ENCODE results near the gene ARHGAP30. TPM values are rescaled to one million over a fixed set of nuclear protein-coding genes. Genes with fewer than 3 reads are reported as not detected.
A peak's percentile ranks its signal among the peaks of the same experiment; 100 is the strongest.

Gene ARHGAP30
- total and polyA plus RNA-seq, 4 donors: 10.5 to 66.3 (median 33.8) TPM

- H3K9ac ChIP-seq (ENCODE audit: insufficient read depth in 1 of 2, low read length in 2 of 2): peak overlapping the region in 1 of 2 donors; percentile 68
- peak; percentile 86 to 94 (median 92) for DNase-seq
- peak overlapping the region; percentile 65 to 91 for H3K27ac ChIP-seq (ENCODE audit: low read depth in 1 of 2, low read length in 1 of 2)
- no peaks in the 10 kb centered on the region for H3K9me3 ChIP-seq (ENCODE audit: control insufficient read depth in 4 of 4, insufficient read depth in 3 of 4, low read length in 3 of 4)
- WGBS, 2 donors: 3 to 9% methylated on average over 15 of the region's 15 CpGs
- H3K27me3 ChIP-seq (ENCODE audit: control insufficient read depth in 3 of 3, insufficient read depth in 3 of 3, low read length in 2 of 3): no peaks in the 10 kb centered on the region
- no peak overlapping the region for H3K4me3 ChIP-seq
- no peaks in the 10 kb centered on the region for H3K36me3 ChIP-seq (ENCODE audit: control insufficient read depth in 4 of 4, insufficient read depth in 4 of 4, low read length in 4 of 4)
- H3K4me1 ChIP-seq (ENCODE audit: control insufficient read depth in 5 of 5, insufficient read depth in 5 of 5, low read length in 5 of 5): peaks cover 4 to 24% (median 12%) of the 10 kb centered on the region in 5 donors
- ATAC-seq (ENCODE audit: insufficient read depth, low FRiP score): peak; percentile 77
- TF ChIP-seq CTCF (IDR thresholded peaks at IDR 0.05; ENCODE audit: control extremely low read depth, extremely low read depth): no peak
Measured at GRCh38 chr1:161013488-161014230, 56.0 kb downstream of the ARHGAP30 start.

GRCh38 chr1:161013131-161013487 is 56.6 kb downstream of the ARHGAP30 start:
- Histone ChIP-seq H3K27me3 (ENCODE audit: control insufficient read depth in 3 of 3, insufficient read depth in 3 of 3, low read length in 2 of 3) (no peaks in the 10 kb centered on the region), H3K9ac (ENCODE audit: insufficient read depth in 1 of 2, low read length in 2 of 2) (no peak overlapping the region), H3K36me3 (ENCODE audit: control insufficient read depth in 4 of 4, insufficient read depth in 4 of 4, low read length in 4 of 4) (no peaks in the 10 kb centered on the region), H3K4me3 (no peak overlapping the region), H3K4me1 (ENCODE audit: control insufficient read depth in 5 of 5, insufficient read depth in 5 of 5, low read length in 5 of 5) (peaks cover 4 to 26% (median 12%) of the 10 kb centered on the region in 5 donors), H3K9me3 (ENCODE audit: control insufficient read depth in 4 of 4, insufficient read depth in 3 of 4, low read length in 3 of 4) (no peaks in the 10 kb centered on the region), H3K27ac (ENCODE audit: low read depth in 1 of 2, low read length in 1 of 2) (peak overlapping the region; percentile 65 to 91)
- no peak for DNase-seq
- ATAC-seq (ENCODE audit: insufficient read depth, low FRiP score): no peak
- no peak for TF ChIP-seq CTCF (IDR thresholded peaks at IDR 0.05; ENCODE audit: control extremely low read depth, extremely low read depth)

- no peaks in the 10 kb centered on the region for H3K9me3 ChIP-seq (ENCODE audit: control insufficient read depth in 4 of 4, insufficient read depth in 3 of 4, low read length in 3 of 4)
- TF ChIP-seq CTCF (IDR thresholded peaks at IDR 0.05; ENCODE audit: control extremely low read depth, extremely low read depth): no peak
- no peaks in the 10 kb centered on the region for H3K27me3 ChIP-seq (ENCODE audit: control insufficient read depth in 3 of 3, insufficient read depth in 3 of 3, low read length in 2 of 3)
- no peak for ATAC-seq (ENCODE audit: insufficient read depth, low FRiP score)
- H3K36me3 ChIP-seq (ENCODE audit: control insufficient read depth in 4 of 4, insufficient read depth in 4 of 4, low read length in 4 of 4): no peaks in the 10 kb centered on the region
- DNase-seq: no peak
- 85 to 86% methylated on average over 3 of the region's 3 CpGs for WGBS, 2 donors
- no peak overlapping the region for H3K9ac ChIP-seq (ENCODE audit: insufficient read depth in 1 of 2, low read length in 2 of 2)
- H3K27ac ChIP-seq (ENCODE audit: low read depth in 1 of 2, low read length in 1 of 2): peak overlapping the region in 1 of 2 donors; percentile 89
- H3K4me1 ChIP-seq (ENCODE audit: control insufficient read depth in 5 of 5, insufficient read depth in 5 of 5, low read length in 5 of 5): peaks cover 4 to 26% (median 14%) of the 10 kb centered on the region in 5 donors
- H3K4me3 ChIP-seq: no peak overlapping the region
Measured at GRCh38 chr1:161012420-161012819, 57.3 kb downstream of the ARHGAP30 start.
